Activated gamma-delta T cell (primary cell): ENCODE data around the gene DDO.
"Not testable (repeated sequence)": the region's sequence is repeated elsewhere in the genome, so short reads cannot be mapped to it uniquely, and the experiment has no call there.

Source experiments
- DNase-seq: peaks from one replicate; lab custom pipeline; 2025; lab: John Stamatoyannopoulos, UW
- total RNA-seq, 2 donors: gene quantifications; one replicate each; lab custom pipeline; 2026; lab: John Stamatoyannopoulos, UW

The DDO gene
- total RNA-seq, result 0 to 0.35 reads per million in 2 donors

GRCh38 chr6:110415086-110415916, at the start of gene DDO:
DDO (minus strand) TSS chr6:110415575; CDS start chr6:110413462, 2,113 bp downstream.
- no peak for DNase-seq

- no peak for DNase-seq
Observed at GRCh38 chr6:110462884-110463481, 47.6 kb upstream of the DDO start.

GRCh38 chr6:110461376-110461775, 46.0 kb upstream of the DDO start:
- DNase-seq, result no peak

GRCh38 chr6:110459137-110459536, 43.8 kb upstream of the DDO start:
- no peak for DNase-seq

GRCh38 chr6:110458476-110458875, 43.1 kb upstream of the DDO start:
- DNase-seq, result no peak

GRCh38 chr6:110457567-110458175, 42.3 kb upstream of the DDO start:
- not testable (repeated sequence) for DNase-seq

GRCh38 chr6:110456694-110457093, 41.3 kb upstream of the DDO start:
- no peak for DNase-seq

- no peak for DNase-seq
Observed at GRCh38 chr6:110449541-110449895, 34.1 kb upstream of the DDO start.

GRCh38 chr6:110448846-110449540, 33.6 kb upstream of the DDO start:
- DNase-seq, result no peak

GRCh38 chr6:110447761-110448160, 32.4 kb upstream of the DDO start:
- no peak for DNase-seq

GRCh38 chr6:110446405-110446804, 31.0 kb upstream of the DDO start:
- DNase-seq, result no peak

GRCh38 chr6:110440026-110440425, 24.7 kb upstream of the DDO start:
- DNase-seq, result no peak

GRCh38 chr6:110439356-110439755, 24.0 kb upstream of the DDO start:
- no peak for DNase-seq

- DNase-seq, result no peak
Observed at GRCh38 chr6:110434961-110435602, 19.7 kb upstream of the DDO start.

GRCh38 chr6:110432285-110432900, 17.0 kb upstream of the DDO start:
- no peak for DNase-seq

GRCh38 chr6:110430741-110431140, 15.4 kb upstream of the DDO start:
- DNase-seq, result no peak

GRCh38 chr6:110430236-110430635, 14.9 kb upstream of the DDO start:
- DNase-seq, result no peak

GRCh38 chr6:110428153-110428552, 12.8 kb upstream of the DDO start:
- DNase-seq, result no peak

GRCh38 chr6:110425816-110426215, 10.4 kb upstream of the DDO start:
- DNase-seq, result no peak

- no peak for DNase-seq
Observed at GRCh38 chr6:110422444-110422822, 7.1 kb upstream of the DDO start.

- DNase-seq, result no peak
Observed at GRCh38 chr6:110421749-110422443, 6.5 kb upstream of the DDO start.
